ENCODE results near the gene MFAP4. TPM values are rescaled to one million over a fixed set of nuclear protein-coding genes. Genes with fewer than 3 reads are reported as not detected.

Gene MFAP4
- total RNA-seq, 1 donor from 2014 or later: 77.4 TPM

- DNase-seq: no peak
Observed at GRCh38 chr17:19385521-19385983, 1.4 kb downstream of the MFAP4 start.

- DNase-seq: peak; percentile 97
Observed at GRCh38 chr17:19384723-19385391, 2.1 kb downstream of the MFAP4 start.

DNA sequence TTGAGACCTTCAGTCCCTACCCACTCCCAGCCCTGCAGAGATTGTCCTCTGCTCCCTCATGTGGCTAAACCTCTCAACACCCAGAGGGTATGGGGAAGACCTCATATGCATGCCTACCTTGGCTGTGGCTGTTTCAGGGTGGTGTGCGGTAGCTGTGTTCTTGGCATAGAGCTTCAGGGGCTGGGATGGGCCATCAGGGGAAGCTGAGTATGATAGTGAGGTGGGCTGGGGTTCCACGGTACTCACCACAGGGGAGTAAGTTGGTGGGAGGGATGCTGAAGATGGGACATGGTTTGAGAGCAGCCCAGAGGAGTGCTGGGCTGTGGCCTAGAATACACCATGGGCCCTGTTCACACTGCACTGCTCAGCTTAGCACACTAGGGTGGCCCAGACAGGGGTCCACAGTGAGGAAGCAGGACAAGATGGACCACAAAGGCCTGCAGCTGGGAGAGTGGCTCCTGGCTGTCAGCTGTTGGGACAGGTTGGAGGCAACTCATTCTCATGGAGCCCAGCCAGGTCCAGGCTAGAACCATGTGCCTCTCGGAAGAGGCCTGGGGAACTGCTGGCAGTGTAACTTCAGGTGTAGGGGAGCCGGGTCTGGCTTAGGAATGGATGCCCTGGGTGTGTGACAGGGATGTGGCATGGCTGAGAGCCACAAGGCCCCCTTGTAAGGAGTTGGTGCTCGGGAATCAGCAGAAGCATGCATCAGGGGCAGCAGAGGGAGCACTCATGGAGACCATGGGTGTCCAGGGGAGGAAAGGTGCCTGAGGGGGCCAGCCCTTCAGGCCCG is 3.1 kb downstream of the MFAP4 start:
- peak; percentile 76 for DNase-seq

GRCh38 chr17:19382531-19383444 is 4.2 kb downstream of the MFAP4 start:
- no peak for DNase-seq

- no peak for DNase-seq
Observed at GRCh38 chr17:19381741-19382444, 5.1 kb downstream of the MFAP4 start.

DNA sequence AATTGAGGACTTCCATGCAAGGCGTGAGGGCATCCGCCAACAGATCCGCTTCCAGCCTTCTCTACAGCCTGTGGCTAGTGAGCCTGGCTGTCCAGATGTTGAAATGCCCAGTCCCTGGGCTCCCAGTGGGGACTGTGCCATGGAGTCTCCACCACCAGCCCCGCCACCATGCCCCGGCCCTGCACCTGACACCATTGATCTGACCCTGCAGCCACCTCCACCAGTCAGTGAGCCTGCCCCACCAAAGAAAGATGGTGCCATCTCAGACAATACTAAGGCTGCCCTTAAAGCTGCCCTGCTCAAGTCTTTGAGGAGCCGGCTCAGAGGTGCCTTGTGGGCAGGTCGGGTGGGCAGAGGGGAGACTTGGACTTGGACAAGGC is 5.6 kb downstream of the MFAP4 start:
- DNase-seq: no peak

- no peak for DNase-seq
Observed at GRCh38 chr17:19380481-19381301, 6.3 kb downstream of the MFAP4 start.

GRCh38 chr17:19379361-19380065 is 7.5 kb downstream of the MFAP4 start:
- no peak for DNase-seq

DNA sequence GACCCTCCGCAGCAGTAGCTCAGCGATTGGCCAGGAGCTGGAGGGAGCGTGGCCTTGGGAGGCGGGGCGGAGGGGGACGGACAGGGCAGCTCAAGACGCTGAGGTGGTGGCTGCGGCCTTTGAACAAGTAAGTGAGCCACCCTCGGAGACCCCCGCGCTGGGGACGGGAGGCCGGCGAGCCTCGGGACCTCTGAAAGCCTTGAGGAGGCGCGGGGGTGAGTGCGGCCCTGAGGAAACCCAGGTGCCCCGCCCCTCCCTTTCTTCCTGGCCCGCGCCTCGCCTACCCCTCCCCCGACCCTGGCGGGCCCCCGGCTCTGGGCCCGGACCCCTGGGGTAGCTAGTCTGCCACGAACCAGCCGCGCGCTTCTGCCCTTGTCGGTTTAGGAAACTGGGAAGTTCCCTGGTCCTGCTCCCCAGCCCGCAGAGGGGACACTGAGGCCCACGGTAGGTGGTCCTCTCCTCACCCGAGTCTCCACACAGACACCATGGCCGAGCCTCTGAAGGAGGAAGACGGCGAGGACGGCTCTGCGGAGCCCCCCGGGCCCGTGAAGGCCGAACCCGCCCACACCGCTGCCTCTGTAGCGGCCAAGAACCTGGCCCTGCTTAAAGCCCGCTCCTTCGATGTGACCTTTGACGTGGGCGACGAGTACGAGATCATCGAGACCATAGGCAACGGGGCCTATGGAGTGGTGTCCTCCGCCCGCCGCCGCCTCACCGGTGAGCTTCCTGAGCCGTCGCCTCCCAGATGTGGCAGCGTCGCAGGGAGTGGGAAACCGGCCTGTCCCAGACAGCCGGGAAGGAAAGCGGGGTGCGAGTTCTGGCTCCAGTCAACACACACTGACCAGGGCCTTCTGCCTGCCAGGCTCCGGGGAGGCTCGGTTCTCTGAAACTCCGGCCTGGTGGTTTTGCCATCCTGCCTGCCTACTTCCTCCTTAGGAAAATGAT is 8.3 kb downstream of the MFAP4 start, which contains the start of gene MAPK7:
Gene MAPK7, plus strand, starts transcription at position 83 of the 945 bp plus-strand sequence. Its CDS starts 403 bp downstream, at position 486.
- DNase-seq: no peak

DNA sequence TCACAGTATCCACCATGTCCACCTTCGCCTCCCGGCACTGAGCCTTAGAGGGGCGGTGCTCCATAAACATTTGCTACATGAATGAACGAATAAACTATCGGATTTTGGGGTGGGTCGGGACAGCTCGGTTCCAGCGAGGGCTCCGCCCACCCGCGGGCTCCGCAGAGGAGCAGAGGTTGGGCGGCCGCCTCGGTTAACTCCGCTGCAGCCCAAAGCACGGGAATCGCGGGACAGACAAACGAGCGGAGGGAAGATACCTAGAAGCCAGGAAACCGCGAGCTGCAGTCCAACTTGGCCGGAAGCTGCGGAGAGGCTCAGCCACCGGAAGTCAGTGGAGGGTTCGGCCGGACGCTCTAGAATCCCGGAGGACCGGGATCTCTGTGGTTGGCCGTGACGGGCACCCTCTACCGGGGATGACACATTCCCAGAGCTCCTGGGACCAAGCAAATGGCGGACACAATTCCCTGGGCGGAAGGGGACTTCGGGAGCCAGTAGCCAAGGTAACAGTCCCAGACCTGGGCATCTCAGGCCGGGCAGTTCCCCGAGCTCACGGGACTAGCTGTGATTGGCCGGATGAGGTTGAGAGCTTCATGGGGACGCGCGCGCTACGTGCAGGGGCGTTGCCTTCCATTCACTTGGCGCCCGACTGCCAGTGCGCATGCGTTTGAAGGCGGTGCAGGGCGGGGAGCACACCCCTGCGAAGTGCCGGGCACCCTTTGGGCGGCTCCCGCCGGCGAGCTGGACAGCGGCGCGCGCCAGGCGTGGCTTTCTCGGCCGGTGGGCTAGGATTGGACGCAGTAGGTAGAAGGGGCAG is 9.2 kb downstream of the MFAP4 start:
- peak; percentile 100 for DNase-seq

- DNase-seq: no peak
Observed at GRCh38 chr17:19376811-19377210, 10.2 kb downstream of the MFAP4 start.

- DNase-seq: no peak
Observed at GRCh38 chr17:19375732-19376131, 11.3 kb downstream of the MFAP4 start.

DNA sequence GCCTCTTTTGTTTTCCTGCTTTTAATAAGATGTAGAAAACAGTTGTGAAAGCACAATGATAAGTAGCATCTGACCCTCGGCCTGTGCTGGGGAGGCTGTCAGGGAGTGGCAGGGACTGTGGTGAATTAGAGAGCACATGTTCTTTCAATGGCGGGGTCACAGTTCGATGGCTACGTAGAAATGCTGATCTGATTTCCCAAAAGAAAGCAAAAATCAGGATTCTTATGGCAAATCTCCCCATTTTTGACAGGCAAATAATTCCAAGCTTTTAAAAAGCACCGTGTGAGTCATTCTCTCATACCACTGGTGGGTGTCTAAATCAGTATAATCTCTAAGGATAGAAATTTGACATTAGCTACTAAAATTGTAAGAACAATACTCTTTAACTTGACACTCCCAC is 12.9 kb downstream of the MFAP4 start:
- DNase-seq: no peak

DNA sequence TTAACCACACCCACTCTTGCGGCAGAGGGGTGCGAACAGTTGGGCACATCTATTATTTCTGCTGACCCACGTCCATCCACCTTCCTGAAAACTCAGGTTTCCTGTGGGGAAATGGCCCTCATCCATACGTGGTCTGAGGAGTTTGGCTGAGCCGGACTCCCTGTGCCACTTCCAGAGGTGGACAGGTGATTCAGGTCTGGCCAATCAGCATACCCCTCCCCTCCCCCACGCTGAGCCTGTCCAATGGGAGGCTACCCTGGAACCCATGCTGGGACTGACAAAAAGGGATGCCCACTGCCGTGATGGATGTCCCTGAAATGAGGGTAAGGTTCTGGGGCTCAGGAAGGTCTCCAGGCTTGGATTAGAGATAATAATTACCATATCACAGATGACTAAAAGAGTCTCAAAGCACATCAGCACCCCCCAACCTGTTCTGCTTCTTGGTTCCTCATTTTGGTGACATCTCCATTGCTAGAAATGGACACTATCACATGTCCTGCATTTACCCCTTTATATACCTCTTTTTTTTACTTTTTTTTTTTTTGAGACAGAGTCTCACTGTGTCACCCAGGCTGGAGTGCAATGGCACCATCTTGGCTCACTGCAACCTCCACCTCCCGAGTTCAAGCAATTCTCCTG is 14.0 kb downstream of the MFAP4 start:
- no peak for DNase-seq

GRCh38 chr17:19372439-19372838 is 14.6 kb downstream of the MFAP4 start:
- DNase-seq: no peak

- DNase-seq: no peak
Observed at GRCh38 chr17:19372011-19372370, 15.0 kb downstream of the MFAP4 start.

DNA sequence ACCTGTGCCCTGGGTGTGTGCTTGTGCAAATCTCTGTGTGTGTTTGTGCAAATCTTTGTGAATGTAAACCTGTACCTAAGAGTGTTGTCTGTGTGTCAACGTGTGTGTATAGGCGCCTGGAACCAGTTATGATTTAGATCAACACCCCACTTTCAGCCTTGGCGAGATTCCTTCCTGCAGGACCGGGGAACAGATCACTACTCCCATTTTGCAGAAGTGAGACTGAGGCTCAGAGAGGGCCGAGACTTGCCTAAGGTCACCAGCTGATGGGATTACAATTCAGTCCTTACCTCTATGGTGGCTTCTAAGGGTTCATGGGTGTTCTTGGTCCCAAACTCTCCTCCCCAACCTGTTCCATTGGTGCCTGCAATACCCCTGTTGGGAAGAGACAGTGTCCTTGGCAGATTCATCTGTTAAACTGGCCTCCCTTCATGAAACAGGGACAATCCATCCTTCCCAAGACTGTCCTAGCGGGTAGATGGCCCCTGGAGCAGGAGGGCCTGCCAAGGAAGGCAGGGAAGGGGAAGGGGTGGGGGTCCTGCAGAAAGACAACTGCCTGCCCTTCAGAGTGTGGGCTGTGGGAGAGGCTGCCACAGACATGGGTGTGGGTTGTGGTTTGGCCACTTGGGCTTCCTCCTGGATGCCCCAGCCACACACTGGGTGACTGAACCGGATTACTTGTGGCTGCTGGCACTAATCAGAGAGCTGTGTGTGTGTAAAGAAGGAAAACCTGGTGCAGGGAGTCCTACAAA is 15.6 kb downstream of the MFAP4 start:
- no peak for DNase-seq

All from tongue (tissue), 2 donors.